HEK293 (cell line): Measurements from ENCODE around the gene LMAN2L.

Source experiments
- CTCF ChIA-PET: fragments of 350-600 bp; formaldehyde crosslinking; extraction: SDS; loops from one replicate; lab custom pipeline; 2021; ENCODE audit warnings: antibody characterized with exemption; lab: Yijun Ruan, JAX
- POLR2A ChIA-PET: fragments of 300-600 bp; formaldehyde crosslinking; extraction: SDS; loops from one replicate; lab custom pipeline; 2020; ENCODE audit warnings: antibody characterized with exemption, inconsistent platforms; lab: Yijun Ruan, JAX
- H3K27ac ChIP-seq: fragments of 200-500 bp; sonication (Bioruptor generic); 2 replicates; pipeline ENCODE4 v1.5.1; 2014; ENCODE audit warnings: low read depth, low read length, control low read depth, inconsistent platforms; ENCODE audit errors: extremely low read depth
- H3K36me3 ChIP-seq, 2 experiments: fragments of 200-500 bp in 1 of 2; sonication (Bioruptor generic) in 1 of 2; 1 replicate in 1 of 2; 2 replicates in 1 of 2; pipeline ENCODE4 v1.5.1; 2014 to 2017; ENCODE audit warnings: inconsistent platforms in 2 of 2, low read length in 2 of 2; ENCODE audit not compliant: control insufficient read depth in 2 of 2, insufficient read depth in 1 of 2
- H3K4me1 ChIP-seq: fragments of 200-500 bp; sonication (Bioruptor generic); 2 replicates; pipeline ENCODE4 v1.5.1; 2014; ENCODE audit warnings: mild to moderate bottlenecking, low read length, inconsistent platforms; ENCODE audit not compliant: control insufficient read depth, insufficient read depth
- H3K4me3 ChIP-seq: 2 replicates; pipeline ENCODE4 v1.5.1; 2011; ENCODE audit warnings: low read depth, mild to moderate bottlenecking, control low read depth, low read length, moderate library complexity
- H3K9me3 ChIP-seq: fragments of 200-500 bp; sonication (Bioruptor generic); 2 replicates; pipeline ENCODE4 v1.5.1; 2014; ENCODE audit warnings: low read depth, low read length, inconsistent platforms; ENCODE audit not compliant: control insufficient read depth, insufficient read depth
- BCL11A ChIP-seq: fragments of 450-650 bp; formaldehyde crosslinking; IDR thresholded peaks from 2 replicates; pipeline ENCODE4 v1.5.1; 2016; ENCODE audit warnings: low read depth, missing biosample characterization, missing genetic modification characterization
- GLI2 ChIP-seq: fragments of 450-650 bp; formaldehyde crosslinking; IDR thresholded peaks from 2 replicates; pipeline ENCODE4; 2017; ENCODE audit warnings: missing biosample characterization, missing genetic modification characterization, low read depth, borderline replicate concordance
- KLF17 ChIP-seq: fragments of 450-650 bp; formaldehyde crosslinking; IDR thresholded peaks from 2 replicates; pipeline ENCODE4 v1.5.1; 2016; ENCODE audit warnings: missing biosample characterization, missing genetic modification characterization
- PRDM1 ChIP-seq: fragments of 450-650 bp; formaldehyde crosslinking; IDR thresholded peaks from 2 replicates; pipeline ENCODE4; 2016; ENCODE audit warnings: missing biosample characterization, missing genetic modification characterization
- PRDM10 ChIP-seq: fragments of 450-650 bp; formaldehyde crosslinking; IDR thresholded peaks from 2 replicates; pipeline ENCODE4 v1.5.1; 2016; ENCODE audit warnings: missing biosample characterization, missing genetic modification characterization
- PRDM6 ChIP-seq: fragments of 450-650 bp; formaldehyde crosslinking; IDR thresholded peaks from 2 replicates; pipeline ENCODE4 v1.5.1; 2017; ENCODE audit warnings: missing biosample characterization, missing genetic modification characterization
- SP3 ChIP-seq: fragments of 450-650 bp; formaldehyde crosslinking; IDR thresholded peaks from 2 replicates; pipeline ENCODE4 v1.5.1; 2016; ENCODE audit warnings: missing biosample characterization, missing genetic modification characterization
- ZBTB17 ChIP-seq: fragments of 450-650 bp; formaldehyde crosslinking; IDR thresholded peaks from 2 replicates; pipeline ENCODE4 v1.5.1; 2016; ENCODE audit warnings: missing biosample characterization, missing genetic modification characterization
- ZIC2 ChIP-seq: fragments of 450-650 bp; formaldehyde crosslinking; IDR thresholded peaks from 2 replicates; pipeline ENCODE4 v1.5.1; 2016; ENCODE audit warnings: missing biosample characterization, missing genetic modification characterization
- ZNF10 ChIP-seq: fragments of 450-650 bp; formaldehyde crosslinking; IDR thresholded peaks from 2 replicates; pipeline ENCODE4 v1.5.1; 2017; ENCODE audit warnings: missing biosample characterization, missing genetic modification characterization
- ZNF146 ChIP-seq: fragments of 450-650 bp; formaldehyde crosslinking; IDR thresholded peaks from 2 replicates; pipeline ENCODE4 v1.5.1; 2016; ENCODE audit warnings: missing biosample characterization, missing genetic modification characterization
- ZNF157 ChIP-seq: fragments of 450-650 bp; formaldehyde crosslinking; IDR thresholded peaks from 2 replicates; pipeline ENCODE4 v1.5.1; 2016; ENCODE audit warnings: missing biosample characterization, missing genetic modification characterization
- ZNF223 ChIP-seq: fragments of 450-650 bp; formaldehyde crosslinking; IDR thresholded peaks from 2 replicates; pipeline ENCODE4 v1.5.1; 2016; ENCODE audit warnings: missing biosample characterization, missing genetic modification characterization
- ZNF239 ChIP-seq: fragments of 450-650 bp; formaldehyde crosslinking; IDR thresholded peaks from 2 replicates; pipeline ENCODE4 v1.5.1; 2016; ENCODE audit warnings: missing biosample characterization, missing genetic modification characterization
- ZNF473 ChIP-seq: fragments of 450-650 bp; formaldehyde crosslinking; IDR thresholded peaks from 2 replicates; pipeline ENCODE4 v1.5.1; 2017; ENCODE audit warnings: missing biosample characterization, missing genetic modification characterization
- ZNF768 ChIP-seq: fragments of 450-650 bp; formaldehyde crosslinking; IDR thresholded peaks from 2 replicates; pipeline ENCODE4 v1.5.1; 2018; ENCODE audit warnings: missing biosample characterization, mild to moderate bottlenecking, missing genetic modification characterization
- ZNF777 ChIP-seq: fragments of 450-650 bp; formaldehyde crosslinking; IDR thresholded peaks from 2 replicates; pipeline ENCODE4 v1.5.1; 2017; ENCODE audit warnings: missing biosample characterization, missing genetic modification characterization, borderline replicate concordance
- TF ChIP-seq, protein P1 (sequence below): fragments of 450-650 bp; formaldehyde crosslinking; IDR thresholded peaks from 2 replicates; pipeline ENCODE4 v1.5.1; 2016; ENCODE audit warnings: missing biosample characterization, missing genetic modification characterization
- TF ChIP-seq, protein P2 (sequence below): fragments of 450-650 bp; formaldehyde crosslinking; IDR thresholded peaks from 2 replicates; pipeline ENCODE4 v1.5.1; 2016; ENCODE audit warnings: missing biosample characterization, missing genetic modification characterization

The LMAN2L gene

DNA sequence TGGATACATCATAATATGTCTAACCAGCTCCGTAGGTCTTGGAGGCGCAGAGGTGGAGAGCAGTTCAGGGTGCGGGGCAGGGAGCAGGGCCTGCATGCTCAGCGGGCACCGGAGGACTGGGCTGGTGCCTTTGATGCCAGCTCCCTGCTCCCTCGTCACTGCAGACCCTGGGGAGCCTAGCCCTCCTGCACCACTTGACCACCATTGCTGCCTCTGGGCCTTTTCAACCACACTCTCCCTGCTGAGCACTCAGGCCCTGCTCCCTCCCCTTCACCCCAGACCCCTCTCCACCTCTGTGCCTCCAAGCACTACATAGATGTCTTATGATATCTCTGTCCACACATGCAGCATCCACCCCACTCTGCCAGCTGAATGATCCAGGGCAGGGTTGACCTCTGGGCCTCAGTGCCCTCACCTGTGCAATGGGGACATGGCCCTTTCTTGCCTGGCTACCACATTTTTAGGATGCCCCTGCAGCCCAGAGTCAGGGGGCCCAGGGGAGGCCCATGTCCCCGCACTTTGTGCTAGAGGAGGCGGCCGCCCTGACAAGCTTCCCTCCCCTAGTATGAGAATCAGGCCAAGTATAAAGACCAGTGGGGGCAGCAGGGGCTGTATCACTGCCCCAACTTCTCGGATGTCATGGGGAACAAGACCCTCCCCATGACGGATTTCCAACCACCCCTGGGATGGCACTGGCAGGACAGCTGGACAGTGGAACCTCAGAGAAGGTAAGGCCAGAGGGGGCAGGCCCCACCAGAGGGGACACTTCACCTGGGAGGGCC is 51.0 kb downstream of the LMAN2L start:
- no peaks in the 10 kb centered on the region for H3K9me3 ChIP-seq
- CTCF ChIA-PET = no interaction called here
- peaks cover 9% of the 10 kb centered on the region for H3K4me1 ChIP-seq
- H3K36me3 ChIP-seq = no peaks in the 10 kb centered on the region
- no peak overlapping the region for H3K4me3 ChIP-seq
- no peak overlapping the region for H3K27ac ChIP-seq
- no peak for TF ChIP-seq PRDM1
- TF ChIP-seq, all 188 proteins: peak for 0
- POLR2A ChIA-PET = no interaction called here

GRCh38 chr2:96687711-96688640 is 51.9 kb downstream of the LMAN2L start:
- Histone ChIP-seq H3K4me1 (peaks cover 9% of the 10 kb centered on the region), H3K4me3 (no peak overlapping the region), H3K27ac (no peak overlapping the region), H3K36me3 (no peaks in the 10 kb centered on the region), H3K9me3 (no peaks in the 10 kb centered on the region)
- POLR2A ChIA-PET = no interaction called here
- CTCF ChIA-PET = interaction anchor here (0.7 kb wide), 1 partner anchor 141 kb away, joined by 3 read pairs; no protein-coding TSS in a partner anchor
- TF ChIP-seq ZIC2 (tag by site-specific recombination) (no peak), BCL11A (tag by site-specific recombination) (no peak), GLI2 (tag by site-specific recombination) (no peak), ZNF473 (tag by site-specific recombination) (no peak), ZNF768 (tag by site-specific recombination) (no peak), KLF17 (tag by site-specific recombination) (no peak), ZNF157 (tag by site-specific recombination) (no peak), SP3 (tag by site-specific recombination) (no peak), ZNF146 (tag by site-specific recombination) (no peak), PRDM10 (no peak), PRDM6 (no peak), ZNF223 (tag by site-specific recombination) (no peak), ZNF10 (tag by site-specific recombination) (no peak), ZNF777 (no peak), ZNF239 (tag by site-specific recombination) (no peak), ZBTB17 (no peak)
- TF ChIP-seq, protein P1, sequence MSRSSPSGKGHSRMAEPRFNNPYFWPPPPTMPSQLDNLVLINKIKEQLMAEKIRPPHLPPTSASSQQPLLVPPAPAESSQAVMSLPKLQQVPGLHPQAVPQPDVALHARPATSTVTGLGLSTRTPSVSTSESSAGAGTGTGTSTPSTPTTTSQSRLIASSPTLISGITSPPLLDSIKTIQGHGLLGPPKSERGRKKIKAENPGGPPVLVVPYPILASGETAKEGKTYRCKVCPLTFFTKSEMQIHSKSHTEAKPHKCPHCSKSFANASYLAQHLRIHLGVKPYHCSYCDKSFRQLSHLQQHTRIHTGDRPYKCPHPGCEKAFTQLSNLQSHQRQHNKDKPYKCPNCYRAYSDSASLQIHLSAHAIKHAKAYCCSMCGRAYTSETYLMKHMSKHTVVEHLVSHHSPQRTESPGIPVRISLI = no peak
- TF ChIP-seq, protein P2, sequence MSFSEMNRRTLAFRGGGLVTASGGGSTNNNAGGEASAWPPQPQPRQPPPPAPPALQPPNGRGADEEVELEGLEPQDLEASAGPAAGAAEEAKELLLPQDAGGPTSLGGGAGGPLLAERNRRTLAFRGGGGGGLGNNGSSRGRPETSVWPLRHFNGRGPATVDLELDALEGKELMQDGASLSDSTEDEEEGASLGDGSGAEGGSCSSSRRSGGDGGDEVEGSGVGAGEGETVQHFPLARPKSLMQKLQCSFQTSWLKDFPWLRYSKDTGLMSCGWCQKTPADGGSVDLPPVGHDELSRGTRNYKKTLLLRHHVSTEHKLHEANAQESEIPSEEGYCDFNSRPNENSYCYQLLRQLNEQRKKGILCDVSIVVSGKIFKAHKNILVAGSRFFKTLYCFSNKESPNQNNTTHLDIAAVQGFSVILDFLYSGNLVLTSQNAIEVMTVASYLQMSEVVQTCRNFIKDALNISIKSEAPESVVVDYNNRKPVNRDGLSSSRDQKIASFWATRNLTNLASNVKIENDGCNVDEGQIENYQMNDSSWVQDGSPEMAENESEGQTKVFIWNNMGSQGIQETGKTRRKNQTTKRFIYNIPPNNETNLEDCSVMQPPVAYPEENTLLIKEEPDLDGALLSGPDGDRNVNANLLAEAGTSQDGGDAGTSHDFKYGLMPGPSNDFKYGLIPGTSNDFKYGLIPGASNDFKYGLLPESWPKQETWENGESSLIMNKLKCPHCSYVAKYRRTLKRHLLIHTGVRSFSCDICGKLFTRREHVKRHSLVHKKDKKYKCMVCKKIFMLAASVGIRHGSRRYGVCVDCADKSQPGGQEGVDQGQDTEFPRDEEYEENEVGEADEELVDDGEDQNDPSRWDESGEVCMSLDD (tag by site-specific recombination) = no peak
- TF ChIP-seq, all 188 proteins: peak for 0
